ENCODE data around the gene MAX. TPM values are rescaled to one million over a fixed set of nuclear protein-coding genes. Genes with fewer than 3 reads are reported as not detected.

Gene MAX
- total RNA-seq, 2 donors from 2014 or later, result 44.3 to 49.0 TPM

- Mint-ChIP-seq H3K27me3 (ENCODE audit: insufficient read depth) (no peaks in the 10 kb centered on the region), H3K4me1 (no peaks in the 10 kb centered on the region), H3K4me3 (no peak overlapping the region), H3K27ac (no peak overlapping the region), H3K36me3 (ENCODE audit: low read depth) (no peaks in the 10 kb centered on the region), H3K9me3 (no peaks in the 10 kb centered on the region)
- DNase-seq, result peak; percentile 73
- Histone ChIP-seq H3K27me3 (ENCODE audit: control insufficient read depth, insufficient read depth, low read length, poor library complexity, severe bottlenecking) (no peaks in the 10 kb centered on the region), H3K27ac (ENCODE audit: low read depth, low read length) (no peak overlapping the region), H3K36me3 (ENCODE audit: control insufficient read depth, insufficient read depth, low read length) (no peaks in the 10 kb centered on the region), H3K4me3 (ENCODE audit: low read length) (no peak overlapping the region), H3K4me1 (ENCODE audit: control insufficient read depth, insufficient read depth, low read length) (no peaks in the 10 kb centered on the region), H3K9me3 (ENCODE audit: control insufficient read depth, low read length) (no peaks in the 10 kb centered on the region), H3K9ac (ENCODE audit: extremely low read depth, low read length, poor library complexity, severe bottlenecking) (no peak overlapping the region)
- 81 to 93% methylated on average over 2 to 5 of the region's 5 CpGs for WGBS, 2 experiments (ENCODE audit: insufficient coverage in 1 of 2, insufficient read length in 1 of 2)
- TF ChIP-seq, protein P1, sequence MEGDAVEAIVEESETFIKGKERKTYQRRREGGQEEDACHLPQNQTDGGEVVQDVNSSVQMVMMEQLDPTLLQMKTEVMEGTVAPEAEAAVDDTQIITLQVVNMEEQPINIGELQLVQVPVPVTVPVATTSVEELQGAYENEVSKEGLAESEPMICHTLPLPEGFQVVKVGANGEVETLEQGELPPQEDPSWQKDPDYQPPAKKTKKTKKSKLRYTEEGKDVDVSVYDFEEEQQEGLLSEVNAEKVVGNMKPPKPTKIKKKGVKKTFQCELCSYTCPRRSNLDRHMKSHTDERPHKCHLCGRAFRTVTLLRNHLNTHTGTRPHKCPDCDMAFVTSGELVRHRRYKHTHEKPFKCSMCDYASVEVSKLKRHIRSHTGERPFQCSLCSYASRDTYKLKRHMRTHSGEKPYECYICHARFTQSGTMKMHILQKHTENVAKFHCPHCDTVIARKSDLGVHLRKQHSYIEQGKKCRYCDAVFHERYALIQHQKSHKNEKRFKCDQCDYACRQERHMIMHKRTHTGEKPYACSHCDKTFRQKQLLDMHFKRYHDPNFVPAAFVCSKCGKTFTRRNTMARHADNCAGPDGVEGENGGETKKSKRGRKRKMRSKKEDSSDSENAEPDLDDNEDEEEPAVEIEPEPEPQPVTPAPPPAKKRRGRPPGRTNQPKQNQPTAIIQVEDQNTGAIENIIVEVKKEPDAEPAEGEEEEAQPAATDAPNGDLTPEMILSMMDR (conservative IDR thresholded peaks at IDR 0.05), result peak; percentile 38
Observed at GRCh38 chr14:65110525-65110924, 8.2 kb upstream of the MAX start.

- H3K9ac ChIP-seq (ENCODE audit: extremely low read depth, low read length, poor library complexity, severe bottlenecking), result no peak overlapping the region
- no peak overlapping the region for H3K4me3 ChIP-seq (ENCODE audit: low read length)
- Mint-ChIP-seq H3K4me3 (no peak overlapping the region), H3K9me3 (no peaks in the 10 kb centered on the region), H3K4me1 (no peaks in the 10 kb centered on the region), H3K27me3 (ENCODE audit: insufficient read depth) (peaks cover 4% of the 10 kb centered on the region), H3K36me3 (ENCODE audit: low read depth) (no peaks in the 10 kb centered on the region), H3K27ac (no peak overlapping the region)
- H3K27ac ChIP-seq (ENCODE audit: low read depth, low read length), result no peak overlapping the region
- H3K27me3 ChIP-seq (ENCODE audit: control insufficient read depth, insufficient read depth, low read length, poor library complexity, severe bottlenecking), result peaks cover under 1% of the 10 kb centered on the region
- 75 to 92% methylated on average over 3 to 4 of the region's 4 CpGs for WGBS, 2 experiments (ENCODE audit: insufficient coverage in 1 of 2, insufficient read length in 1 of 2)
- no peaks in the 10 kb centered on the region for H3K36me3 ChIP-seq (ENCODE audit: control insufficient read depth, insufficient read depth, low read length)
- no peaks in the 10 kb centered on the region for H3K9me3 ChIP-seq (ENCODE audit: control insufficient read depth, low read length)
- no peak for DNase-seq
- H3K4me1 ChIP-seq (ENCODE audit: control insufficient read depth, insufficient read depth, low read length), result no peaks in the 10 kb centered on the region
- TF ChIP-seq, protein P1 (conservative IDR thresholded peaks at IDR 0.05), result no peak
Observed at GRCh38 chr14:65109357-65109756, 7.0 kb upstream of the MAX start.

DNA sequence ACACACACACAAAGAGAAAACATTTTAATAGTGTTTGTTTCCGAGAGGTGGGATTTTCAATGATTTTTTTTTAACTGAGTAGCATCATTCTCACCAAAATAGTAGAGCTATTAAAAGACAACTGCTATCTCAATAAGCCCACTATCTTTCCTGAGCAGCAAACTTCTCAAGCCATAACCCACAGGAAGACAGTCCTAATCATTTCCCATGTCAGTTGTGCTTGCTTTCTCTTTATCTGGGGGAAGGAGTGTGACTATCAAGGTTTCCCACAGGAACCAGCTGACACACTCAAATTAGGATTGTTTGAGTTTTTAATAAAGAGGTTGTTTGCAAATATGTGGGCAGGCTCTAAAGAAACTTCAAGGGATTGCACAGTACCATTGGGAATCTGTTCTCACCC, 4.9 kb upstream of the MAX start:
- no peak overlapping the region for H3K4me3 Mint-ChIP-seq
- H3K27me3 ChIP-seq (ENCODE audit: control insufficient read depth, insufficient read depth, low read length, poor library complexity, severe bottlenecking), result peaks cover 14% of the 10 kb centered on the region
- no peak for DNase-seq
- H3K27ac Mint-ChIP-seq, result no peak overlapping the region
- H3K9ac ChIP-seq (ENCODE audit: extremely low read depth, low read length, poor library complexity, severe bottlenecking), result no peak overlapping the region
- H3K9me3 Mint-ChIP-seq, result no peaks in the 10 kb centered on the region
- no peaks in the 10 kb centered on the region for H3K4me1 ChIP-seq (ENCODE audit: control insufficient read depth, insufficient read depth, low read length)
- H3K27ac ChIP-seq (ENCODE audit: low read depth, low read length), result no peak overlapping the region
- H3K27me3 Mint-ChIP-seq (ENCODE audit: insufficient read depth), result peaks cover 16% of the 10 kb centered on the region
- peaks cover 5% of the 10 kb centered on the region for H3K4me1 Mint-ChIP-seq
- no peaks in the 10 kb centered on the region for H3K36me3 ChIP-seq (ENCODE audit: control insufficient read depth, insufficient read depth, low read length)
- no peaks in the 10 kb centered on the region for H3K9me3 ChIP-seq (ENCODE audit: control insufficient read depth, low read length)
- WGBS, 2 experiments (ENCODE audit: insufficient coverage in 1 of 2, insufficient read length in 1 of 2), result 80% methylated on average over 1 of the region's 1 CpG; no CpG with 5 or more reads in 1 of the 2 experiments
- no peak overlapping the region for H3K4me3 ChIP-seq (ENCODE audit: low read length)
- TF ChIP-seq, protein P1 (conservative IDR thresholded peaks at IDR 0.05), result no peak
- no peaks in the 10 kb centered on the region for H3K36me3 Mint-ChIP-seq (ENCODE audit: low read depth)
